ENCODE measurements around the gene P2RY2.
"Not testable (repeated sequence)": the region's sequence is repeated elsewhere in the genome, so short reads cannot be mapped to it uniquely, and the experiment has no call there.

The P2RY2 gene

DNA sequence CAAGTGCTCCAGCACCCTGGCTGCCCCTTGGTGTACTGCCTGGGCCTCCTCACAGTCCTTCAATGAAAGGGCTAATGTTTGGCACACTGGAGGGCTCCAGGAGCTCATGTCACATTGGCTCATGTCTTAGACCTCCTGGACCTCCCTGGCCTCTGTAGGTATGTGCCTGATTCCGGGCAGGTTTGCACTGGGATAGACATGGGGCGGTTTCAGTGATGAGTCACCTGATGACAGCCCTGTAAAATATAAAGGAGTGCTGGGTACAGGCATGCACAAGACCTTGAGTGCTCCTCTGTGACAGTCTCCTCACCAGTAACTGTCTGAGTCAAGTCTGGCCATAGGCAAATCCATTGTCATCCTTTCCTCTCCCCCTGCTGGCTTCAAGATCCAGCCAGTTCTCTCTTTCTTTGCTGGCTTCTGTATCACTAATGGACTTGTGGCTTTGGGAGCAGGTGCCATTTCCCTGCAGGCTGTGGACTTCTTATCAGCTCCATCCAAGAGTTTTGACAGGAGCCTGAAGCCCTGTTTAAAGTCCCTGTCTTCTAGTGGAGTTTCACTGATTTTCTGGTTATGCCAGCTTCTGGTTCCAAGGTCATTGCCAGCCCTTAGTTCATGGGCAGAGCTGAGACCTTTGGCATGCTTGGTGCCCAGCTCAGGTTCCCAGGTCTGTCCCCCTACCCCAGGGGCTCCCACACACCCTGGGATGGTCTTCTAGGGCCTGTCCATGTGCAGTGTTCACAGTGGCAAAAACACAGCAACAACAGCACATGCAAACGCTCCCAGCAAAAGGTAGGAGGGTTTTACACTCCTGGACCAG is 22.7 kb upstream of the P2RY2 start:
- Histone ChIP-seq H3K27me3 (ENCODE audit: low read depth, low read length) (no peaks in the 10 kb centered on the region), H3K9ac (ENCODE audit: low read length) (no peak overlapping the region), H3K4me2 (ENCODE audit: low read length) (no peak overlapping the region), H3K27ac (ENCODE audit: low read length) (no peak overlapping the region), H3K4me1 (ENCODE audit: low read length) (peaks cover 24% of the 10 kb centered on the region), H3K4me3 (ENCODE audit: low read length) (no peak overlapping the region), H3K36me3 (replicated peaks; ENCODE audit: low read depth, low read length) (no peaks in the 10 kb centered on the region), H3K9me3 (ENCODE audit: insufficient read depth, low read length) (no peaks in the 10 kb centered on the region), H4K20me1 (ENCODE audit: insufficient read depth, low read length) (no peaks in the 10 kb centered on the region), H2AFZ (ENCODE audit: low read depth, low read length) (no peak overlapping the region), H3K79me2 (ENCODE audit: low read length) (no peaks in the 10 kb centered on the region)
- TF ChIP-seq, protein P1, sequence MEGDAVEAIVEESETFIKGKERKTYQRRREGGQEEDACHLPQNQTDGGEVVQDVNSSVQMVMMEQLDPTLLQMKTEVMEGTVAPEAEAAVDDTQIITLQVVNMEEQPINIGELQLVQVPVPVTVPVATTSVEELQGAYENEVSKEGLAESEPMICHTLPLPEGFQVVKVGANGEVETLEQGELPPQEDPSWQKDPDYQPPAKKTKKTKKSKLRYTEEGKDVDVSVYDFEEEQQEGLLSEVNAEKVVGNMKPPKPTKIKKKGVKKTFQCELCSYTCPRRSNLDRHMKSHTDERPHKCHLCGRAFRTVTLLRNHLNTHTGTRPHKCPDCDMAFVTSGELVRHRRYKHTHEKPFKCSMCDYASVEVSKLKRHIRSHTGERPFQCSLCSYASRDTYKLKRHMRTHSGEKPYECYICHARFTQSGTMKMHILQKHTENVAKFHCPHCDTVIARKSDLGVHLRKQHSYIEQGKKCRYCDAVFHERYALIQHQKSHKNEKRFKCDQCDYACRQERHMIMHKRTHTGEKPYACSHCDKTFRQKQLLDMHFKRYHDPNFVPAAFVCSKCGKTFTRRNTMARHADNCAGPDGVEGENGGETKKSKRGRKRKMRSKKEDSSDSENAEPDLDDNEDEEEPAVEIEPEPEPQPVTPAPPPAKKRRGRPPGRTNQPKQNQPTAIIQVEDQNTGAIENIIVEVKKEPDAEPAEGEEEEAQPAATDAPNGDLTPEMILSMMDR (IDR thresholded peaks at IDR 0.05; ENCODE audit: low read depth, low read length): no peak
- TF ChIP-seq EZH2phosphoT487 (IDR thresholded peaks at IDR 0.05; ENCODE audit: low read depth): no peak

DNA sequence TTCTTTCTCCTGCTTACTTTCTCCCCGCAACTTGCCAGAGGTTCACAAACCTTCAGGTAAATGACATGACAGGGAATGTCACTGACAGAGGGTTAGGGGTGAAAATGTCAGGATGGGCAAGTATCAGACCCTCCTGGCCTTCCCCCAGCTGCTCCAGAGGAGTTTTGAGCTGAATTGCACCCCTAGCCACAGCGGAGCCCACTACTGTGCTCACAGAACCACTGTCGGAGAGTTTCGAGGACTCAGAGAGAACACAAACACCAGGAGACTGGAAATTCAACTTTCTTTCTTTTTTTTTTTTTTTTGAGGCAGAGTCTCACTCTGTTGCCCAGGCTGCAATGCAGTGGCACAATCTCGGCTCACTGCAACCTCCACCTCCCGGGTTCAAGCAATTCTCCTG is 21.5 kb upstream of the P2RY2 start:
- Histone ChIP-seq H3K27ac (ENCODE audit: low read length) (no peak overlapping the region), H3K4me1 (ENCODE audit: low read length) (peaks cover 14% of the 10 kb centered on the region), H3K4me3 (ENCODE audit: low read length) (no peak overlapping the region), H3K9ac (ENCODE audit: low read length) (no peak overlapping the region), H4K20me1 (ENCODE audit: insufficient read depth, low read length) (no peaks in the 10 kb centered on the region), H3K79me2 (ENCODE audit: low read length) (no peaks in the 10 kb centered on the region), H3K27me3 (ENCODE audit: low read depth, low read length) (no peaks in the 10 kb centered on the region), H3K9me3 (ENCODE audit: insufficient read depth, low read length) (no peaks in the 10 kb centered on the region), H2AFZ (ENCODE audit: low read depth, low read length) (no peak overlapping the region), H3K36me3 (replicated peaks; ENCODE audit: low read depth, low read length) (no peaks in the 10 kb centered on the region), H3K4me2 (ENCODE audit: low read length) (no peak overlapping the region)
- TF ChIP-seq, protein P1 (IDR thresholded peaks at IDR 0.05; ENCODE audit: low read depth, low read length): no peak
- TF ChIP-seq EZH2phosphoT487 (IDR thresholded peaks at IDR 0.05; ENCODE audit: low read depth): no peak

DNA sequence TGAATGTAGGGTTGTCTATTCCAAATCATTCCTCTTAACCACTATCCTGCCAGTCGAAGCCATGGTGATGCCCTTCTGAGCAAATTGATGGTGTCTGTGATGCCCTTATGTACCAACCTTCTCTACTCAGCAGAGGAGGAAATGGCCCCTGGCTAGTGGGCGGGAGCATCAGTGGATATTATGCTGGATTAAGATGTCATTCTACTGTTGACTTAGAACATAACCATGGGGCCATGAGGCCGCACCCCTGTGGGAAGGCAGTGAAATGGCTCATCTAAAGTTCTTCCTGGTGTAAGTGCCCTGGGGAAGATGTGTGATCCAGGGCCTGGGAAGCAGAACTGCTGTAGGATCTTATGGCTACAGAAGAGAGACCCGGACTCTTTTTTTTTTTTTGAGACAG is 20.7 kb upstream of the P2RY2 start:
- TF ChIP-seq, protein P1 (IDR thresholded peaks at IDR 0.05; ENCODE audit: low read depth, low read length): no peak
- no peak for TF ChIP-seq EZH2phosphoT487 (IDR thresholded peaks at IDR 0.05; ENCODE audit: low read depth)
- Histone ChIP-seq H3K79me2 (ENCODE audit: low read length) (no peaks in the 10 kb centered on the region), H3K27ac (ENCODE audit: low read length) (no peak overlapping the region), H3K4me3 (ENCODE audit: low read length) (no peak overlapping the region), H2AFZ (ENCODE audit: low read depth, low read length) (no peak overlapping the region), H3K36me3 (replicated peaks; ENCODE audit: low read depth, low read length) (no peaks in the 10 kb centered on the region), H3K4me1 (ENCODE audit: low read length) (peaks cover 13% of the 10 kb centered on the region), H3K9ac (ENCODE audit: low read length) (no peak overlapping the region), H3K9me3 (ENCODE audit: insufficient read depth, low read length) (no peaks in the 10 kb centered on the region), H3K4me2 (ENCODE audit: low read length) (no peak overlapping the region), H4K20me1 (ENCODE audit: insufficient read depth, low read length) (no peaks in the 10 kb centered on the region), H3K27me3 (ENCODE audit: low read depth, low read length) (no peaks in the 10 kb centered on the region)

DNA sequence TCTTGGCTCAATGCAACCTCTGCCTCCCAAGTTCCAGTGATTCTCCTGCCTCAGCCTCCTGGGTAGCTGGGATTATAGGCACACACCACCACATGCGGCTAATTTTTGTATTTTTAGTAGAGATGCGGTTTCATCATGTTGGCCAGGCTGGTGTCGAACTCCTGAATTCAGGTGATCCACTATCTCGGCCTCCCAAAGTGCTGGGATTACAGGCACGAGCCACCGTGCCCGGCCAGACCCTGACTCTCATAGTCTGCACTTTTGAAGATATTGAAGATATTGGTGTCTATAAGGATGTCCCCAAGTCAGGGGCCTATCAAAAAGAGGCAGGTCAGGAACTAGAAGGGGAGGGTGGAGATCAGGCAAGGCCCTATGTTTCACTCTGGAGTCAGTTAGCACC is 20.3 kb upstream of the P2RY2 start:
- not testable (repeated sequence) for H3K79me2 ChIP-seq (ENCODE audit: low read length); H3K36me3 ChIP-seq (replicated peaks; ENCODE audit: low read depth, low read length); H2AFZ ChIP-seq (ENCODE audit: low read depth, low read length); H3K27ac ChIP-seq (ENCODE audit: low read length); H3K4me3 ChIP-seq (ENCODE audit: low read length); H3K27me3 ChIP-seq (ENCODE audit: low read depth, low read length); H3K9ac ChIP-seq (ENCODE audit: low read length); H4K20me1 ChIP-seq (ENCODE audit: insufficient read depth, low read length); H3K9me3 ChIP-seq (ENCODE audit: insufficient read depth, low read length); H3K4me2 ChIP-seq (ENCODE audit: low read length)
- peaks cover 13% of the 10 kb centered on the region for H3K4me1 ChIP-seq (ENCODE audit: low read length)
